GM21576 (cell line): ENCODE measurements around the gene GNAZ.
"Not testable (repeated sequence)": the region's sequence is repeated elsewhere in the genome, so short reads cannot be mapped to it uniquely, and the experiment has no call there.

Experiments
- ATAC-seq: cut with Tn5 transposase; IDR thresholded peaks from one replicate; pipeline ENCODE4 v1.9.1; 2021; ENCODE audit warnings: mild to moderate bottlenecking, moderate library complexity; ENCODE audit not compliant: unreplicated experiment

Gene GNAZ

GRCh38 chr22:23130697-23131096 is 60.4 kb downstream of the GNAZ start:
- no peak for ATAC-seq

GRCh38 chr22:23131931-23132330 is 61.6 kb downstream of the GNAZ start:
- no peak for ATAC-seq

GRCh38 chr22:23132376-23133091 is 62.2 kb downstream of the GNAZ start:
- ATAC-seq, result no peak

GRCh38 chr22:23133922-23134321 is 63.6 kb downstream of the GNAZ start:
- no peak for ATAC-seq

- not testable (repeated sequence) for ATAC-seq
These were observed 66.7 kb downstream of the GNAZ start for GRCh38 chr22:23136991-23137390.

- ATAC-seq, result no peak
These were observed 67.1 kb downstream of the GNAZ start for GRCh38 chr22:23137468-23137867.

GRCh38 chr22:23137905-23138561 is 67.7 kb downstream of the GNAZ start:
- ATAC-seq, result no peak

- ATAC-seq, result no peak
These were observed 68.5 kb downstream of the GNAZ start for GRCh38 chr22:23138584-23139435.

GRCh38 chr22:23140385-23140784 is 70.1 kb downstream of the GNAZ start:
- no peak for ATAC-seq

- no peak for ATAC-seq
These were observed 72.3 kb downstream of the GNAZ start for GRCh38 chr22:23142546-23143105.

GRCh38 chr22:23143119-23143518 is 72.8 kb downstream of the GNAZ start:
- no peak for ATAC-seq

- no peak for ATAC-seq
These were observed 74.1 kb downstream of the GNAZ start for GRCh38 chr22:23144432-23144831.

GRCh38 chr22:23144932-23145877 is 74.9 kb downstream of the GNAZ start, which contains the start of gene RAB36:
TSS of gene RAB36 (plus strand) at chr22:23145477. CDS start at chr22:23146617, 1,140 bp downstream.
- ATAC-seq, result no peak

GRCh38 chr22:23145878-23146470 is 75.7 kb downstream of the GNAZ start:
- ATAC-seq, result no peak

GRCh38 chr22:23146478-23147205 is 76.3 kb downstream of the GNAZ start:
- no peak for ATAC-seq

GRCh38 chr22:23147617-23148387 is 77.5 kb downstream of the GNAZ start:
- no peak for ATAC-seq

GRCh38 chr22:23149743-23150238 is 79.5 kb downstream of the GNAZ start:
- ATAC-seq, result no peak

- no peak for ATAC-seq
These were observed 80.4 kb downstream of the GNAZ start for GRCh38 chr22:23150762-23151161.
